Calu3 (cell line): Measurements from ENCODE around the gene TAL1. TPM values are rescaled to one million over a fixed set of nuclear protein-coding genes. Genes with fewer than 3 reads are reported as not detected.
"Not testable (repeated sequence)": the region's sequence is repeated elsewhere in the genome, so short reads cannot be mapped to it uniquely, and the experiment has no call there.

ENCODE experiments used
- Bru-seq: library from RNA; stranded (reverse); fragments of 400-500 nt; gene quantifications from one replicate; lab custom pipeline; 2021; lab: Mats Ljungman, UMichigan
- BruChase-seq, 2 experiments: library from RNA; stranded (reverse); fragments of 400-500 nt; gene quantifications; one replicate each; lab custom pipeline; 2021; lab: Mats Ljungman, UMichigan
- BruUV-seq: library from RNA; stranded (reverse); fragments of 400-500 nt; replicated peaks from 2 replicates; lab custom pipeline; 2021; lab: Mats Ljungman, UMichigan
- CTCF ChIA-PET: fragments of 300-600 bp; sonication (Branson Sonifier 250); formaldehyde crosslinking; loops from one replicate; lab custom pipeline; 2022; ENCODE audit warnings: antibody characterized with exemption; lab: Charles Lee
- DNase-seq: peaks from one replicate; pipeline ENCODE4 v3.0.0; 2022
- H3K27ac Mint-ChIP-seq: one replicate; pipeline ENCODE4 v1.8.0; 2022; ENCODE audit warnings: mixed read lengths; ENCODE audit not compliant: unreplicated experiment
- H3K27me3 Mint-ChIP-seq: one replicate; pipeline ENCODE4 v1.8.0; 2022; ENCODE audit warnings: mixed read lengths; ENCODE audit not compliant: unreplicated experiment
- H3K36me3 Mint-ChIP-seq: one replicate; pipeline ENCODE4 v1.8.0; 2022; ENCODE audit warnings: mild to moderate bottlenecking, moderate library complexity, mixed read lengths; ENCODE audit not compliant: insufficient read depth, unreplicated experiment
- H3K4me1 Mint-ChIP-seq: one replicate; pipeline ENCODE4 v1.8.0; 2022; ENCODE audit warnings: mild to moderate bottlenecking, low read depth, mixed read lengths; ENCODE audit not compliant: unreplicated experiment
- H3K4me3 Mint-ChIP-seq: one replicate; pipeline ENCODE4 v1.8.0; 2022; ENCODE audit warnings: mild to moderate bottlenecking, low read depth, moderate library complexity, mixed read lengths; ENCODE audit not compliant: unreplicated experiment
- H3K9me3 Mint-ChIP-seq: one replicate; pipeline ENCODE4 v1.8.0; 2022; ENCODE audit warnings: low read depth, mixed read lengths; ENCODE audit not compliant: unreplicated experiment
- CTCF ChIP-seq: fragments of 200-600 bp; IDR thresholded peaks from one replicate; pipeline ENCODE4 v1.8.0; 2022; ENCODE audit warnings: antibody characterized with exemption; ENCODE audit not compliant: unreplicated experiment
- intact Hi-C: fragments of 100-400 bp; cut with micrococcal nuclease; formaldehyde crosslinking; loops from one replicate; pipeline ENCODE4 v1.10.0; 2022; ENCODE audit not compliant: unreplicated experiment
- long read RNA-seq: library from polyadenylated mRNA; stranded (forward); transcript quantifications from one replicate; pipeline ENCODE4 v2.0.0, GENCODE V29; 2022
- total RNA-seq: library from RNA; stranded (reverse); gene quantifications from 2 replicates; pipeline ENCODE4 v1.2.3, GENCODE V29; 2022

TAL1 gene
- total RNA-seq (not detected in 2 replicates), Bru-seq, nascent RNA (percentile 8 among the genes with signal in this experiment), BruChase-seq, experiment 1, labeled RNA remaining after a 6-hour chase (percentile 14 among the genes with signal in this experiment), BruChase-seq, experiment 2, labeled RNA remaining after a 2-hour chase (percentile 6 among the genes with signal in this experiment)
- long read RNA-seq: 0 reads

GRCh38 chr1:47232187-47232874 is at the start of gene TAL1:
TSS of gene TAL1 (minus strand) at chr1:47232225. CDS start at chr1:47225888, 6,337 bp downstream.
- TF ChIP-seq CTCF: no peak
- peaks cover 7% of the 10 kb centered on the region for H3K4me1 Mint-ChIP-seq
- H3K27me3 Mint-ChIP-seq: no peaks in the 10 kb centered on the region
- no peaks in the 10 kb centered on the region for H3K9me3 Mint-ChIP-seq
- H3K4me3 Mint-ChIP-seq: peak within 1 kb of the TSS; percentile 45
- BruUV-seq: no TSS peak
- H3K36me3 Mint-ChIP-seq: no peaks in the 10 kb centered on the region
- no peak within 1 kb of the TSS for H3K27ac Mint-ChIP-seq
- intact Hi-C loops: no loop called here
- CTCF ChIA-PET: no interaction called here
- DNase-seq: no peak

- BruUV-seq: no TSS peak
- CTCF ChIA-PET: interaction anchor here (1.1 kb wide), 1 partner anchor 17 kb away, joined by 3 read pairs; no protein-coding TSS in a partner anchor
- Mint-ChIP-seq H3K9me3 (no peaks in the 10 kb centered on the region), H3K27me3 (no peaks in the 10 kb centered on the region), H3K27ac (no peak overlapping the region), H3K4me3 (no peak overlapping the region), H3K4me1 (peaks cover 17% of the 10 kb centered on the region), H3K36me3 (peaks cover 30% of the 10 kb centered on the region)
- DNase-seq: no peak
- intact Hi-C loops: no loop called here
- no peak for TF ChIP-seq CTCF
Measured at GRCh38 chr1:47280142-47280541, 48.1 kb upstream of the TAL1 start.

- Mint-ChIP-seq H3K9me3 (no peaks in the 10 kb centered on the region), H3K27ac (no peak overlapping the region), H3K4me1 (peaks cover 17% of the 10 kb centered on the region), H3K36me3 (peaks cover 45% of the 10 kb centered on the region), H3K4me3 (no peak overlapping the region), H3K27me3 (no peaks in the 10 kb centered on the region)
- TF ChIP-seq CTCF: no peak
- BruUV-seq: no TSS peak
- CTCF ChIA-PET: interaction anchor here (0.9 kb wide), 1 partner anchor 14 kb away, joined by 4 read pairs; no protein-coding TSS in a partner anchor
- intact Hi-C loops: no loop called here
- DNase-seq: no peak
Measured at GRCh38 chr1:47276850-47277249, 44.8 kb upstream of the TAL1 start.

GRCh38 chr1:47275811-47276210 is 43.8 kb upstream of the TAL1 start:
- BruUV-seq, intact Hi-C loops, H3K27ac Mint-ChIP-seq, H3K27me3 Mint-ChIP-seq, DNase-seq, H3K9me3 Mint-ChIP-seq, H3K4me3 Mint-ChIP-seq: not testable (repeated sequence)
- CTCF ChIA-PET: interaction anchor here (1.5 kb wide), 1 partner anchor 97 kb away, joined by 5 read pairs; no protein-coding TSS in a partner anchor
- peaks cover 16% of the 10 kb centered on the region for H3K4me1 Mint-ChIP-seq
- H3K36me3 Mint-ChIP-seq: peaks cover 53% of the 10 kb centered on the region

- not testable (repeated sequence) for DNase-seq, BruUV-seq, H3K4me3 Mint-ChIP-seq
Measured at GRCh38 chr1:47265529-47265928, 33.5 kb upstream of the TAL1 start.

More at GRCh38 chr1:47265529-47265928, 33.5 kb upstream of the TAL1 start:
- CTCF ChIA-PET: interaction anchor here (0.6 kb wide), 1 partner anchor 86 kb away, joined by 3 read pairs; no protein-coding TSS in a partner anchor
- H3K27me3 Mint-ChIP-seq, H3K9me3 Mint-ChIP-seq, H3K27ac Mint-ChIP-seq, H3K4me1 Mint-ChIP-seq, intact Hi-C loops: not testable (repeated sequence)
- H3K36me3 Mint-ChIP-seq: peaks cover 65% of the 10 kb centered on the region
